Sigmoid colon (tissue), 4 donors: ENCODE measurements around the gene SERP2.

Experiments
- CTCF ChIP-seq, 4 experiments: fragments of 450-650 bp in 3 of 4; fragments of 200-600 bp in 1 of 4; IDR thresholded peaks; one replicate each; pipeline ENCODE4 v1.5.1; 2016 to 2019; ENCODE audit warnings: antibody characterized with exemption in 4 of 4, mild to moderate bottlenecking in 3 of 4, moderate library complexity in 2 of 4
- POLR2A ChIP-seq, 2 donors: fragments of 450-650 bp; IDR thresholded peaks; one replicate each; pipeline ENCODE4 v1.6.1; 2016; ENCODE audit warnings: antibody characterized with exemption in 2 of 2, mild to moderate bottlenecking in 2 of 2, moderate library complexity in 2 of 2
- POLR2AphosphoS5 ChIP-seq, 4 donors: sonication (generic); formaldehyde crosslinking; IDR thresholded peaks; one replicate each; pipeline ENCODE4 v1.6.1; 2017; ENCODE audit warnings: antibody characterized with exemption in 4 of 4

- no peak for TF ChIP-seq CTCF (IDR thresholded peaks at IDR 0.05)
- no peak for TF ChIP-seq POLR2A (IDR thresholded peaks at IDR 0.05)
- TF ChIP-seq POLR2AphosphoS5 (IDR thresholded peaks at IDR 0.05): no peak
Measured at GRCh38 chr13:44425815-44426078, 52.1 kb downstream of the SERP2 start.
